Lung (tissue), 12 donors: ENCODE results near the gene THADA. TPM values are rescaled to one million over a fixed set of nuclear protein-coding genes. Genes with fewer than 3 reads are reported as not detected.

Experiments used
- ATAC-seq: fragments of 200-7000 bp; cut with Tn5 transposase; one replicate; pipeline ENCODE4 v1.9.1; 2020; ENCODE audit warnings: moderate number of reproducible peaks; ENCODE audit not compliant: insufficient read depth, low FRiP score
- DNase-seq, 3 donors: peaks; one replicate each; pipeline ENCODE4 v3.0.0-alpha.2; 2013 to 2017
- H3K27ac ChIP-seq, 2 donors: one replicate each; pipeline ENCODE4 v1.5.1; 2013; ENCODE audit warnings: mild to moderate bottlenecking in 2 of 2, moderate library complexity in 2 of 2, control low read depth in 1 of 2, inconsistent platforms in 1 of 2, low read depth in 1 of 2, low read length in 1 of 2
- H3K27me3 ChIP-seq, 3 donors: one replicate each; pipeline ENCODE4 v1.5.1; 2013; ENCODE audit warnings: low read length in 2 of 3; ENCODE audit not compliant: control insufficient read depth in 3 of 3, insufficient read depth in 3 of 3
- H3K36me3 ChIP-seq, 4 donors: one replicate each; pipeline ENCODE4 v1.5.1; 2013; ENCODE audit warnings: low read length in 4 of 4, mild to moderate bottlenecking in 1 of 4, moderate library complexity in 1 of 4; ENCODE audit not compliant: control insufficient read depth in 4 of 4, insufficient read depth in 4 of 4
- H3K4me1 ChIP-seq, 5 donors: one replicate each; pipeline ENCODE4 v1.5.1; 2013; ENCODE audit warnings: low read length in 5 of 5, mild to moderate bottlenecking in 2 of 5, moderate library complexity in 1 of 5; ENCODE audit not compliant: control insufficient read depth in 5 of 5, insufficient read depth in 5 of 5
- H3K4me3 ChIP-seq: one replicate; pipeline ENCODE4 v1.5.1; 2013; ENCODE audit warnings: mild to moderate bottlenecking, control low read depth, moderate library complexity
- H3K9ac ChIP-seq, 2 donors: one replicate each; pipeline ENCODE4 v1.5.1; 2013; ENCODE audit warnings: low read length in 2 of 2, control low read depth in 1 of 2; ENCODE audit not compliant: insufficient read depth in 1 of 2
- H3K9me3 ChIP-seq, 4 donors: one replicate each; pipeline ENCODE4 v1.5.1; 2013; ENCODE audit warnings: low read length in 3 of 4, mild to moderate bottlenecking in 1 of 4, moderate library complexity in 1 of 4; ENCODE audit not compliant: control insufficient read depth in 4 of 4, insufficient read depth in 3 of 4
- CTCF ChIP-seq: IDR thresholded peaks from 2 replicates; pipeline ENCODE4 v1.5.1; 2012; ENCODE audit warnings: mild to moderate bottlenecking; ENCODE audit errors: control extremely low read depth, extremely low read depth
- WGBS, 2 donors: extraction: QIAGEN DNeasy Blood & Tissue Kit; methylation state at CpG; one replicate each; pipeline ENCODE4 v1.1.7; 2013; 5-methylcytosine and 5-hydroxymethylcytosine counted together
- polyA plus RNA-seq, 2 donors: library from polyadenylated mRNA; stranded (reverse); fragments of 200-250 nt; gene quantifications; one replicate each; pipeline ENCODE4 v1.2.1, GENCODE V29; 2013
- total RNA-seq, 2 donors: library from RNA; depleted of rRNA in 1 of 2; stranded (reverse); fragments of >200 nt in 1 of 2; gene quantifications; one replicate each; pipeline ENCODE4 v1.2.1, GENCODE V29; 2014 to 2021
- donor health status: control.
- donor health status: control.
- donor health status: Bipolar disorder and iron deficiency.
- donor health status: healthy.
- donor health status: DM: yes; HTN: yes; CAD: no.

The THADA gene
- total and polyA plus RNA-seq, 4 donors: 11.3 to 72.5 (median 25.2) TPM

- ATAC-seq (no peak), DNase-seq (no peak)
- no peaks in the 10 kb centered on the region for H3K27me3 ChIP-seq
Measured at GRCh38 chr2:43480874-43481273, 115.0 kb downstream of the THADA start.

GRCh38 chr2:43478412-43479086 lies 117.3 kb downstream of the THADA start:
- Histone ChIP-seq H3K27ac (no peak overlapping the region), H3K9me3 (no peaks in the 10 kb centered on the region), H3K27me3 (no peaks in the 10 kb centered on the region), H3K4me3 (no peak overlapping the region), H3K36me3 (peaks cover 0 to 5% (median 4%) of the 10 kb centered on the region in 4 donors), H3K4me1 (peaks cover 0 to 13% (median 9%) of the 10 kb centered on the region in 5 donors), H3K9ac (peak overlapping the region in 1 of 2 donors; percentile 33)
- peak; percentile 41 for ATAC-seq
- TF ChIP-seq CTCF: no peak
- WGBS, 2 donors: 52 to 53% methylated on average over 3 of the region's 3 CpGs
- DNase-seq: peak in 1 of 3 donors; percentile 54

More at GRCh38 chr2:43480874-43481273, 115.0 kb downstream of the THADA start:
- Histone ChIP-seq H3K27ac (no peak overlapping the region), H3K4me1 (peaks cover 0 to 21% (median 9%) of the 10 kb centered on the region in 5 donors), H3K9ac (no peak overlapping the region), H3K36me3 (peaks cover 0 to 5% (median 4%) of the 10 kb centered on the region in 4 donors), H3K9me3 (no peaks in the 10 kb centered on the region), H3K4me3 (no peak overlapping the region)
- WGBS, 2 donors: 92 to 96% methylated on average over 3 of the region's 3 CpGs
- TF ChIP-seq CTCF: no peak

- ATAC-seq (no peak), DNase-seq (no peak)
- H3K9ac ChIP-seq: no peak overlapping the region
- H3K27ac ChIP-seq: peak overlapping the region in 1 of 2 donors; percentile 5
- TF ChIP-seq CTCF: no peak
- peaks cover 0 to 5% (median 3%) of the 10 kb centered on the region in 4 donors for H3K36me3 ChIP-seq
- peaks cover 0 to 9% (median 0%) of the 10 kb centered on the region in 5 donors for H3K4me1 ChIP-seq
- WGBS, 2 donors: 94 to 96% methylated on average over 2 of the region's 2 CpGs
- no peak overlapping the region for H3K4me3 ChIP-seq
- no peaks in the 10 kb centered on the region for H3K9me3 ChIP-seq
- H3K27me3 ChIP-seq: no peaks in the 10 kb centered on the region
Measured at GRCh38 chr2:43475922-43476321, 119.9 kb downstream of the THADA start.
